Osteoblast (primary cell): ENCODE data around the gene B3GALT5. TPM values are rescaled to one million over a fixed set of nuclear protein-coding genes. Genes with fewer than 3 reads are reported as not detected.

ENCODE experiments used
- DNase-seq: peaks from one replicate; pipeline ENCODE4 v3.0.0; 2011; ENCODE audit warnings: low spot score, mixed read lengths; ENCODE audit not compliant: insufficient read length; ENCODE audit errors: missing footprints
- H2AFZ ChIP-seq: 2 replicates; pipeline ENCODE4 v1.6.0; 2011; ENCODE audit warnings: mild to moderate bottlenecking, low read length
- H3K27ac ChIP-seq: 2 replicates; pipeline ENCODE4 v1.5.1; 2011; ENCODE audit warnings: mild to moderate bottlenecking, low read depth, low read length, moderate library complexity
- H3K27me3 ChIP-seq: 2 replicates; pipeline ENCODE4 v1.6.0; 2012; ENCODE audit warnings: mild to moderate bottlenecking, control low read depth, inconsistent platforms, low read length, moderate library complexity; ENCODE audit not compliant: insufficient read depth
- H3K36me3 ChIP-seq: 2 replicates; pipeline ENCODE4 v1.5.1; 2011; ENCODE audit warnings: mild to moderate bottlenecking, low read length, control low read depth, moderate library complexity; ENCODE audit not compliant: insufficient read depth
- H3K4me1 ChIP-seq: 2 replicates; pipeline ENCODE4 v1.5.1; 2011; ENCODE audit warnings: mild to moderate bottlenecking, low read length, control low read depth, moderate library complexity; ENCODE audit not compliant: insufficient read depth
- H3K4me2 ChIP-seq: 2 replicates; pipeline ENCODE4 v1.6.0; 2011; ENCODE audit warnings: mild to moderate bottlenecking, low read length; ENCODE audit not compliant: insufficient read depth
- H3K4me3 ChIP-seq: fragments of 200-600 bp; sonication (generic); 3 replicates; pipeline ENCODE4 v1.5.1; 2012; ENCODE audit warnings: mild to moderate bottlenecking, low read length, inconsistent platforms; ENCODE audit not compliant: insufficient read depth
- H3K79me2 ChIP-seq: 2 replicates; pipeline ENCODE4 v1.6.0; 2012; ENCODE audit warnings: mild to moderate bottlenecking, low read length, control low read depth, inconsistent platforms; ENCODE audit not compliant: insufficient read depth
- H3K9me3 ChIP-seq: 2 replicates; pipeline ENCODE4 v1.5.1; 2011; ENCODE audit warnings: low read depth, low read length, control low read depth
- H4K20me1 ChIP-seq: 2 replicates; pipeline ENCODE4 v1.6.0; 2012; ENCODE audit warnings: mild to moderate bottlenecking, low read length, control low read depth; ENCODE audit not compliant: insufficient read depth
- total RNA-seq: library from RNA; depleted of rRNA; stranded (reverse); fragments of >200 nt; gene quantifications from 2 replicates; pipeline ENCODE4 v1.2.3, GENCODE V29; 2012
- TF ChIP-seq, protein P1 (sequence below): IDR thresholded peaks from 2 replicates; pipeline ENCODE4 v1.5.1; 2011; ENCODE audit warnings: mild to moderate bottlenecking, low read depth, low read length, moderate library complexity; ENCODE audit errors: extremely low read depth

B3GALT5 gene
- total RNA-seq, 1 donor = under 0.01 TPM

GRCh38 chr21:39630191-39630591, 17.5 kb downstream of the B3GALT5 start:
- Histone ChIP-seq H3K36me3 (no peaks in the 10 kb centered on the region), H3K4me2 (peak overlapping the region; percentile 69)
- DNase-seq = peak; percentile 55

DNA sequence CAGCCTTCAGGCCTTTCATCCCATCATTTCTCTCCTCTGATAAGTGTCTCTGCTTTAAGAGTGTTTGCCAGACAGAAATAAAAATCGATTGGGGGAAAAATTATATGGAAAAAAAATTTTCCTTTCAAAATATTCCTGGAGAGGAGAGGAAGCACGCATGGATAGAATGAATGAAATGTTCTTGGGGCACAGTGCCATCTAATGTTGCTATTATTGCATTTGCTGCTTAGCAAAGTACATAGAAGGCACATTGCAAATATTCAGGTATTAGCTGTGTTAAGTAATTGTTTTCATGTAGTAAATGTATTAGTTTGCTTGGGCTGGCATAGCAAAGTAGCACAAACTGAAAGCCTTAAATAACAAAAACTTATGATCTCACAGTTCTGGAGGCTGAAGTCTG, 18.1 kb downstream of the B3GALT5 start:
- no peak overlapping the region for H3K4me3 ChIP-seq
- peaks cover 33% of the 10 kb centered on the region for H3K4me1 ChIP-seq
- TF ChIP-seq, protein P1, sequence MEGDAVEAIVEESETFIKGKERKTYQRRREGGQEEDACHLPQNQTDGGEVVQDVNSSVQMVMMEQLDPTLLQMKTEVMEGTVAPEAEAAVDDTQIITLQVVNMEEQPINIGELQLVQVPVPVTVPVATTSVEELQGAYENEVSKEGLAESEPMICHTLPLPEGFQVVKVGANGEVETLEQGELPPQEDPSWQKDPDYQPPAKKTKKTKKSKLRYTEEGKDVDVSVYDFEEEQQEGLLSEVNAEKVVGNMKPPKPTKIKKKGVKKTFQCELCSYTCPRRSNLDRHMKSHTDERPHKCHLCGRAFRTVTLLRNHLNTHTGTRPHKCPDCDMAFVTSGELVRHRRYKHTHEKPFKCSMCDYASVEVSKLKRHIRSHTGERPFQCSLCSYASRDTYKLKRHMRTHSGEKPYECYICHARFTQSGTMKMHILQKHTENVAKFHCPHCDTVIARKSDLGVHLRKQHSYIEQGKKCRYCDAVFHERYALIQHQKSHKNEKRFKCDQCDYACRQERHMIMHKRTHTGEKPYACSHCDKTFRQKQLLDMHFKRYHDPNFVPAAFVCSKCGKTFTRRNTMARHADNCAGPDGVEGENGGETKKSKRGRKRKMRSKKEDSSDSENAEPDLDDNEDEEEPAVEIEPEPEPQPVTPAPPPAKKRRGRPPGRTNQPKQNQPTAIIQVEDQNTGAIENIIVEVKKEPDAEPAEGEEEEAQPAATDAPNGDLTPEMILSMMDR = no peak
- peak overlapping the region; percentile 9 for H3K27ac ChIP-seq
- no peaks in the 10 kb centered on the region for H3K27me3 ChIP-seq
- H3K79me2 ChIP-seq = no peaks in the 10 kb centered on the region
- no peaks in the 10 kb centered on the region for H3K36me3 ChIP-seq
- DNase-seq = no peak
- H2AFZ ChIP-seq = no peak overlapping the region
- no peaks in the 10 kb centered on the region for H4K20me1 ChIP-seq
- peak overlapping the region; percentile 69 for H3K4me2 ChIP-seq
- no peaks in the 10 kb centered on the region for H3K9me3 ChIP-seq

More at GRCh38 chr21:39630191-39630591, 17.5 kb downstream of the B3GALT5 start:
- Histone ChIP-seq H4K20me1 (no peaks in the 10 kb centered on the region), H3K4me3 (peak overlapping the region; percentile 50), H3K4me1 (peaks cover 33% of the 10 kb centered on the region), H3K79me2 (no peaks in the 10 kb centered on the region), H3K9me3 (no peaks in the 10 kb centered on the region), H3K27ac (peak overlapping the region; percentile 9), H3K27me3 (no peaks in the 10 kb centered on the region), H2AFZ (peak overlapping the region; percentile 11)
- TF ChIP-seq, protein P1 = no peak

DNA sequence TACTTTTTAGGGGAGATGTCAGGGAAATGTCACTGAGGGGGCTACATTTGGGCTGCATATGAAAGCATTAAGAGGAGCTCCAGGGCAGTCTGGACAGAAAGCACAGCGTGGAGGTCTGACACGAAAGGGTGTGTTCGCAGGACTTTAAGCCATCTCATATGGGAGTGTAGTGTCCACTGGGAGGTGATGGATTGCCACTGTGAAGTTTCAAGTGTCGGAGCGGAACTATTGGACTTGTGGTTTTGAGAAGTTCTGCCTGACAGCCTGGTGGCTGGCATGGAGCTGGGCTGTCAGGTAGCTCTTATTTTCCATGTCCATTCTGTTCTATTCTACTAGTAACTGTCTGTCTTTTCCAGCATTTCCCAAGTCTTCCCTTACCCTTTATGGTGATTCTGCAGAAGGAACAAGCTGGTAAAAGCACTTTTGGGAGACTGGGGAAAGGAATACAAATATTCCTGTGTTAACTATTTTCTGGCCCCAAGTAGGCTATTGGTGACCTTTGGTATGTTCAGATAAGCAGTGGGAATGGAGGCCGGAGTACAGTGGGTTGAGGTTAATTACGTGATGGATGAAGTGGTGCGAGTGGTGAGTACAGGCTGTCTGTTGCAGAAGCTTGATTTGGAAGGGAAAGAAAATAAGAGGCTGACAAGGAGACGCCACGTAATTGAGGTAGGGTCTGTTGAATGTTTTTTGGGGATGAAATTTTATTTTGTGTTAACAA, 19.3 kb downstream of the B3GALT5 start:
- H3K36me3 ChIP-seq = no peaks in the 10 kb centered on the region
- no peaks in the 10 kb centered on the region for H4K20me1 ChIP-seq
- no peak overlapping the region for H3K4me3 ChIP-seq
- no peaks in the 10 kb centered on the region for H3K79me2 ChIP-seq
- no peak overlapping the region for H2AFZ ChIP-seq
- H3K9me3 ChIP-seq = no peaks in the 10 kb centered on the region
- H3K4me2 ChIP-seq = no peak overlapping the region
- no peak overlapping the region for H3K27ac ChIP-seq
- peaks cover 33% of the 10 kb centered on the region for H3K4me1 ChIP-seq
- H3K27me3 ChIP-seq = no peaks in the 10 kb centered on the region
- DNase-seq = no peak
- TF ChIP-seq, protein P1 = no peak

GRCh38 chr21:39632796-39633442, 20.2 kb downstream of the B3GALT5 start:
- H3K4me3 ChIP-seq = peak overlapping the region; percentile 29
- H2AFZ ChIP-seq = peak overlapping the region; percentile 23
- H3K27ac ChIP-seq = peak overlapping the region; percentile 90
- H3K79me2 ChIP-seq = no peaks in the 10 kb centered on the region
- H4K20me1 ChIP-seq = no peaks in the 10 kb centered on the region
- TF ChIP-seq, protein P1 = no peak
- H3K4me1 ChIP-seq = peaks cover 33% of the 10 kb centered on the region
- DNase-seq = no peak
- no peaks in the 10 kb centered on the region for H3K9me3 ChIP-seq
- H3K27me3 ChIP-seq = no peaks in the 10 kb centered on the region
- peak overlapping the region; percentile 62 for H3K4me2 ChIP-seq
- H3K36me3 ChIP-seq = no peaks in the 10 kb centered on the region
